Transverse colon (tissue), 4 donors: ENCODE results near the gene KCP. TPM values are rescaled to one million over a fixed set of nuclear protein-coding genes. Genes with fewer than 3 reads are reported as not detected.

ENCODE experiments used
- DNase-seq: peaks from one replicate; pipeline ENCODE4 v3.0.0-alpha.2; 2019
- H3K27ac ChIP-seq, 4 donors: fragments of 200-600 bp; sonication (generic); 2 replicates each; pipeline ENCODE4 v1.5.1; 2016 to 2018; ENCODE audit warnings: inconsistent platforms in 4 of 4
- H3K27me3 ChIP-seq: fragments of 200-600 bp; sonication (generic); 2 replicates; pipeline ENCODE4 v1.5.1; 2017; ENCODE audit warnings: inconsistent platforms
- H3K36me3 ChIP-seq, 4 donors: fragments of 200-600 bp; sonication (generic); 2 replicates each; pipeline ENCODE4 v1.5.1; 2017 to 2019; ENCODE audit warnings: inconsistent platforms in 4 of 4
- H3K4me1 ChIP-seq, 4 donors: fragments of 200-600 bp; sonication (generic); 2 replicates each; pipeline ENCODE4 v1.5.1; 2017 to 2020; ENCODE audit warnings: inconsistent platforms in 4 of 4
- H3K4me3 ChIP-seq, 4 donors: fragments of 200-600 bp; sonication (generic); 1 replicate in 1 of 4; 2 replicates in 3 of 4; pipeline versions ENCODE4 v1.5.1 to v1.6.1; 2017 to 2019; ENCODE audit warnings: inconsistent platforms in 4 of 4
- H3K9me3 ChIP-seq, 2 donors: fragments of 200-600 bp; sonication (generic); 2 replicates each; pipeline ENCODE4 v1.5.1; 2017 to 2019; ENCODE audit warnings: inconsistent platforms in 2 of 2
- EP300 ChIP-seq: sonication (generic); formaldehyde crosslinking; IDR thresholded peaks from one replicate; pipeline ENCODE4 v1.6.1; 2017; ENCODE audit warnings: antibody characterized with exemption, low read depth
- POLR2A ChIP-seq: fragments of 450-650 bp; IDR thresholded peaks from one replicate; pipeline ENCODE4 v1.6.1; 2016; ENCODE audit warnings: antibody characterized with exemption, mild to moderate bottlenecking, moderate library complexity
- POLR2AphosphoS5 ChIP-seq, 3 donors: sonication (generic); formaldehyde crosslinking; IDR thresholded peaks; one replicate each; pipeline ENCODE4 v1.6.1; 2016; ENCODE audit warnings: antibody characterized with exemption in 3 of 3
- WGBS, 2 donors: methylation state at CpG; one replicate each; pipeline ENCODE4 v1.1.5; 2018; ENCODE audit warnings: low coverage in 1 of 2; 5-methylcytosine and 5-hydroxymethylcytosine counted together
- in situ Hi-C, 4 donors: fragments of 200-750 bp; cut with MboI; loops; one replicate each; pipeline versions ENCODE4 v1.15.0 to v1.15.1; 2017; ENCODE audit warnings: low sequenced_read_pairs in 3 of 4, low pct_ligation_motif_present in 1 of 4, low pct_unique_long_range_greater_than_20kb in 1 of 4
- intact Hi-C: fragments of 100-400 bp; cut with DNase I; formaldehyde crosslinking; loops from one replicate; pipeline ENCODE4 v1.15.1; 2023; ENCODE audit warnings: low total_unique reads
- total RNA-seq, 4 donors: library from RNA; depleted of rRNA; stranded (reverse); fragments of >200 nt; gene quantifications; one replicate each; pipeline ENCODE4 v1.1.0, GENCODE V29; 2016
- TF ChIP-seq, protein P1 (sequence below), 5 experiments: fragments of 200-600 bp in 3 of 5; fragments of 450-650 bp in 2 of 5; sonication (generic) in 3 of 5; IDR thresholded peaks; 1 replicate in 2 of 5; 2 replicates in 3 of 5; pipeline ENCODE4 v1.5.1; 2016 to 2017; ENCODE audit warnings: antibody characterized with exemption in 5 of 5, inconsistent platforms in 3 of 5, mild to moderate bottlenecking in 2 of 5, moderate library complexity in 1 of 5

KCP gene
- total RNA-seq, 4 donors from 2014 or later = 0.32 to 0.75 (median 0.68) TPM; not detected in 1

DNA sequence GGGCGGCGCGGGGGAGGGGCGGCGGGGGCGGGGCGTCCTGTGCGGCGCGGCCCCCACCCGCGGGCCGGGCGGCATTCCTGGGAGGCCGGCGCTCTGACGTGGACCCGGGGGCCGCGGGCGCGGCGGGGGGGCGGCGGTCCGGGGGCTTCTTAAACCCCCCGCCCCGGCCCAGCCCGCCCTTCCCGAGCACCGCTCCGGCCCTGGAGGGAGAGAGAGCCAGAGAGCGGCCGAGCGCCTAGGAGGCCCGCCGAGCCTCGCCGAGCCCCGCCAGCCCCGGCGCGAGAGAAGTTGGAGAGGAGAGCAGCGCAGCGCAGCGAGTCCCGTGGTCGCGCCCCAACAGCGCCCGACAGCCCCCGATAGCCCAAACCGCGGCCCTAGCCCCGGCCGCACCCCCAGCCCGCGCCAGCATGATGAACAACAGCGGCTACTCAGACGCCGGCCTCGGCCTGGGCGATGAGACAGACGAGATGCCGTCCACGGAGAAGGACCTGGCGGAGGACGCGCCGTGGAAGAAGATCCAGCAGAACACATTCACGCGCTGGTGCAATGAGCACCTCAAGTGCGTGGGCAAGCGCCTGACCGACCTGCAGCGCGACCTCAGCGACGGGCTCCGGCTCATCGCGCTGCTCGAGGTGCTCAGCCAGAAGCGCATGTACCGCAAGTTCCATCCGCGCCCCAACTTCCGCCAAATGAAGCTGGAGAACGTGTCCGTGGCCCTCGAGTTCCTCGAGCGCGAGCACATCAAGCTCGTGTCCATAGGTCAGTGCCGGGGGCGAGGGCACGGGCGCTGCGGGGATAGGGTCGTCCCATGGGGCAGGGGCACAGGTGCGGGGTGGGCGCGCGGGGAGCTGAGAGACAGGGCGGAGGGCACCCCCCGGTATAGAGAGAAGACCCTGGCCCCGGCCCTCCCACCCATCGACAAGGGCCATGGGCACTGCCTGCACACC lies 80.0 kb downstream of the KCP start, which contains the start of gene FLNC:
FLNC (plus strand) TSS at position 176 of the 947 bp plus-strand sequence; CDS start at position 408, 232 bp downstream.
- Histone ChIP-seq H3K9me3 (no peaks in the 10 kb centered on the region), H3K27ac (peak within 1 kb of the TSS; percentile 78 to 94 (median 82)), H3K36me3 (no peaks in the 10 kb centered on the region), H3K4me1 (peaks cover 12 to 42% (median 26%) of the 10 kb centered on the region in 4 donors), H3K4me3 (peak within 1 kb of the TSS; percentile 29 to 82 (median 52)), H3K27me3 (peaks cover 50% of the 10 kb centered on the region)
- peak; percentile 43 for DNase-seq
- WGBS, 2 donors = 5% methylated on average over 63 of the region's 109 CpGs; no CpG with 5 or more reads in 1 of the 2 donors
- TF ChIP-seq POLR2A = peak; percentile 55
- no peak for TF ChIP-seq EP300
- peak; percentile 28 to 78 (median 72) for TF ChIP-seq POLR2AphosphoS5 (IDR thresholded peaks at IDR 0.05)
- TF ChIP-seq, protein P1, sequence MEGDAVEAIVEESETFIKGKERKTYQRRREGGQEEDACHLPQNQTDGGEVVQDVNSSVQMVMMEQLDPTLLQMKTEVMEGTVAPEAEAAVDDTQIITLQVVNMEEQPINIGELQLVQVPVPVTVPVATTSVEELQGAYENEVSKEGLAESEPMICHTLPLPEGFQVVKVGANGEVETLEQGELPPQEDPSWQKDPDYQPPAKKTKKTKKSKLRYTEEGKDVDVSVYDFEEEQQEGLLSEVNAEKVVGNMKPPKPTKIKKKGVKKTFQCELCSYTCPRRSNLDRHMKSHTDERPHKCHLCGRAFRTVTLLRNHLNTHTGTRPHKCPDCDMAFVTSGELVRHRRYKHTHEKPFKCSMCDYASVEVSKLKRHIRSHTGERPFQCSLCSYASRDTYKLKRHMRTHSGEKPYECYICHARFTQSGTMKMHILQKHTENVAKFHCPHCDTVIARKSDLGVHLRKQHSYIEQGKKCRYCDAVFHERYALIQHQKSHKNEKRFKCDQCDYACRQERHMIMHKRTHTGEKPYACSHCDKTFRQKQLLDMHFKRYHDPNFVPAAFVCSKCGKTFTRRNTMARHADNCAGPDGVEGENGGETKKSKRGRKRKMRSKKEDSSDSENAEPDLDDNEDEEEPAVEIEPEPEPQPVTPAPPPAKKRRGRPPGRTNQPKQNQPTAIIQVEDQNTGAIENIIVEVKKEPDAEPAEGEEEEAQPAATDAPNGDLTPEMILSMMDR (IDR thresholded peaks at IDR 0.05) = no peak
- intact Hi-C loops (no loop called here), in situ Hi-C loops (no loop called here)

DNA sequence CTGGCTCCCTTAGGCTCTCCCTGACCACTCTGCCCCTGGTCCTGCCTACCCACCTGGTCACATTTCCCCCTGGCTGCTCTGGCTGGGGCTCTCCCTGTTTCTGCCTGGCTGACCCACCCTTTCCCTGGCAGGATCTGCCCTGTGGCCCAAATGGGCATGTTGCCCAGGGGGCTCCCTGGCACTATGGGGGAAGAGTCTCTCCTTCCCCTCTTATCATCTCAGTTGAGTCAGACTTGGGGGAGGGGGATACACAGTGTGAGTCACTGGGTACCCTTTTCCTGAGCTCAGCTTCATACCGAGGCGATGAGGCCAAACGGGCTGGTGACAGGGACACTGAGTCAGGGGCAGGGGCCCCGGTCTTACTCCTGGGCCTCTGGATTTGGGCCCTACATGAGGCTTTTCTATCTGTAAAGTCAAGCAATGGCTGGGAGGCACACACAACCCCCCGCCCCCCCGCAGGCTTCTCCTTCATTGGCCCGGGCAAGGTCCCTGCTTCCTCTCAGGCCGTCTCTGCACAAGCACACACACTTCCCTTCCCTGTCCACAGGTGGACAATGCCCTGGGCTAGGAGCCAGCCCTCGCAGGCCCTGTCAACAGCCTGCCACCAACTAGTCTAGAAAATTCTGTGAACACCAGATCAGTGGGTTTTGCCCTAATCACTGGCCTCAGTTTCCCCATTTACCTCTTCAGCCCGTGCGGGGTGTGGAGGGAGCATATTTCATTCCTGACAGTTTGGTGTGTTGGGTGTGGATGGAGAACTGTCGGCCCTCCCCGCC lies 80.9 kb downstream of the KCP start:
- Histone ChIP-seq H3K27ac (peak overlapping the region; percentile 78 to 94 (median 82)), H3K27me3 (peaks cover 50% of the 10 kb centered on the region), H3K4me3 (peak overlapping the region; percentile 14 to 55 (median 40)), H3K9me3 (no peaks in the 10 kb centered on the region), H3K4me1 (peaks cover 12 to 40% (median 24%) of the 10 kb centered on the region in 4 donors), H3K36me3 (no peaks in the 10 kb centered on the region)
- 27 to 63% methylated on average over 6 to 10 of the region's 13 CpGs for WGBS, 2 donors
- intact Hi-C loops (no loop called here), in situ Hi-C loops (no loop called here)
- no peak for DNase-seq
- TF ChIP-seq POLR2AphosphoS5 (IDR thresholded peaks at IDR 0.05) (no peak), POLR2A (no peak), EP300 (no peak)
- TF ChIP-seq, protein P1 (IDR thresholded peaks at IDR 0.05) = no peak

- in situ Hi-C loops (no loop called here), intact Hi-C loops (no loop called here)
- TF ChIP-seq, protein P1 (IDR thresholded peaks at IDR 0.05) = no peak
- no peak for TF ChIP-seq POLR2AphosphoS5 (IDR thresholded peaks at IDR 0.05)
- no peak for TF ChIP-seq POLR2A
- no peak for TF ChIP-seq EP300
- no peak overlapping the region for H3K4me3 ChIP-seq
- H3K9me3 ChIP-seq = no peaks in the 10 kb centered on the region
- no peaks in the 10 kb centered on the region for H3K36me3 ChIP-seq
- peaks cover 46% of the 10 kb centered on the region for H3K27me3 ChIP-seq
- 60 to 73% methylated on average over 5 to 10 of the region's 10 CpGs for WGBS, 2 donors
- no peak for DNase-seq
- peaks cover 10 to 35% (median 15%) of the 10 kb centered on the region in 4 donors for H3K4me1 ChIP-seq
- peak overlapping the region; percentile 60 to 94 (median 81) for H3K27ac ChIP-seq
These were observed 82.4 kb downstream of the KCP start for GRCh38 chr7:128827971-128828711.
